HG02884 (cell line): ENCODE data around the gene IGFALS.

Source experiments
- ATAC-seq: cut with Tn5 transposase; IDR thresholded peaks from one replicate; pipeline ENCODE4 v1.9.1; 2021; ENCODE audit warnings: mild to moderate bottlenecking, moderate library complexity; ENCODE audit not compliant: unreplicated experiment

Gene IGFALS

GRCh38 chr16:1745900-1746692 lies 47.4 kb downstream of the IGFALS start:
- no peak for ATAC-seq

- no peak for ATAC-seq
Measured at GRCh38 chr16:1745181-1745899, 48.2 kb downstream of the IGFALS start.

- no peak for ATAC-seq
Measured at GRCh38 chr16:1744338-1744840, 49.1 kb downstream of the IGFALS start.

GRCh38 chr16:1743376-1744337 lies 49.8 kb downstream of the IGFALS start:
- ATAC-seq = no peak

- no peak for ATAC-seq
Measured at GRCh38 chr16:1741553-1742165, 51.8 kb downstream of the IGFALS start.

GRCh38 chr16:1740781-1741490 lies 52.6 kb downstream of the IGFALS start:
- ATAC-seq = no peak
